GM21515 (cell line): Measurements from ENCODE around the gene ASB13.
"Not testable (repeated sequence)": the region's sequence is repeated elsewhere in the genome, so short reads cannot be mapped to it uniquely, and the experiment has no call there.

Experiments used
- ATAC-seq: cut with Tn5 transposase; IDR thresholded peaks from one replicate; pipeline ENCODE4 v1.9.1; 2021; ENCODE audit not compliant: unreplicated experiment

The ASB13 gene

DNA sequence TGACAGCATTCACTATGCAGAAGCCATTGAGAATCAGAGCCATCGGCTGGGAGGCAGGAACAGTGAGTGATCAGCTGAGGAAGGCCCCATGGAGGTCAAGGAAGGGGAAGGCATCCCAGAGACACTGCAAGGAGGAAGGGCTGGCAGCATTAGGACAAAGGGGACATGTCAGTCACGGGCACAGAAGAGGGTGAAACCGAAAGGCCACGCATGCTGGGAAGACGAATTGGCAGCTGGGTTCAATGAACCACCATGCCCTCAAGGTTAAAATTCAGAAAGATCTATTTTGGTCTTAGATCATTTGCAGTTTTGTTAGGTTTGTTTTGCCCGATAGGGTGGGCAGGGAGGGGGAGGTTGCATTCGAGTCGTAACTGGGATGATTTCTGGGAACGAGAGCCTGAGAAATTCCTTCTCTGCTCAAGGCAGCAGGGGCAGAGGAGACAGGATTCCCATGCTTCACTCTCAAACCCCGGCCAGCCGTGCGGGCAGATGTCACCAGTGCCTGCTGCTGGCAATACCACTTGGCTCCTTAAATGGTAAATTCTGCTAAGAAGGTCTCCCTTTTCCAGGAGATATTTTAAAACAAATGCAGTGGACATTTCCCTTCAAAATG, 57.7 kb downstream of the ASB13 start:
- ATAC-seq, result no peak

DNA sequence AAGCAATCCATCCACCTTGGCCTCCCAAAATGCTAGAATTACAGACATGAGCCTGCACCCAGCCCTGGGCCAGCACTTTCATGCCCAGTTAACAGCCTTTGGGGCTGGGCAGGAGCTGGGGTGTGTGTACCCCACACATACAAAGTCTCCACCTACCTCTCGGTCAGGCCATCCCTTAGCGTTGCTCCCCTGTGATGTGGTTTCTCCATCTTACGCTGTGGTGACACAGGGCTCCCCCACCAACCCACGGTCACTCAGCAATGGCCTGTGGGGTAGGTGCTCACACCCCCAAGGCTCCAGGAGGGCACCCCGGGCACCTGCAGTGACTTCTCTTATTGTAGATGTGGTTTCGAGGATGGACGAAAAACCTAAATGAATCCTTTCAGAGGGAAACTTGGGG, 58.8 kb downstream of the ASB13 start:
- no peak for ATAC-seq

DNA sequence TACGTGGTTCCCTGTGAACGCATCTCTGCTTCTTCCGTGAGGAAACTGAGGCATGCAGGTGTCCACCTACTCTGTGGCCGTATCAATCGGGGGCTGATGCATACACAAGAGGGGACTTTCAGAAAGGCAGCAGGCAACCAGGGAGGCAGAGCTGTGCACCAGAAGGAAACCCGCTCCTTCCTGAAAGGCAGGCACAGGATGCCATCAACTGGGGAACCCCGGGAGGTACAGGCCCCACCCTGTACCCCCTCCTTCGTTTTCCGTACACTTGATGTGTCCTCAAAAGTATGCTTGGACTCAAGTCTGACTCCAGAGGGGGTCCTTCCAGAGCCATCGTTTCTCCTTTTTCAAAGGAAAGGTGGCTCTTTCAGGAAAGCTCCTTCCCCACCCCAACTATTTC, 59.5 kb downstream of the ASB13 start:
- ATAC-seq, result no peak

DNA sequence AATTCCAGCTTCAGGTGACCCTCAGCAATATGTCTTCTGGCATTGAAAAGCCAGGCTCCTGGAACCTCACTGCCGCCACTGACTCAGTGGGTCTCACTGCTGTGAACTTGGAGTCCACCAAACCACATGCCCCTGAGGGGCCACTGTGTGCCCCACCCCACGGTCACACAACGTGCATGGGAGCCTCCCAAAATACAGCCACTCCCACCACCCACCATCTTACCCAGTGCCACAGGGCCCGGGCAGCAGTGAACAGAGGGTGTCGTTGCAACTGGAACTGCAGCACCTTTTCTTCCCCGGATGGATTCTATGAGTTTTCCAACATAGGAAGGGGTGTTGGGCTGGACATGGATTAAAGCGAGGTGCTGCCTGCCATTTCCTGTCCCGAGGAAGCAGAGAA, 60.1 kb downstream of the ASB13 start:
- ATAC-seq, result no peak

DNA sequence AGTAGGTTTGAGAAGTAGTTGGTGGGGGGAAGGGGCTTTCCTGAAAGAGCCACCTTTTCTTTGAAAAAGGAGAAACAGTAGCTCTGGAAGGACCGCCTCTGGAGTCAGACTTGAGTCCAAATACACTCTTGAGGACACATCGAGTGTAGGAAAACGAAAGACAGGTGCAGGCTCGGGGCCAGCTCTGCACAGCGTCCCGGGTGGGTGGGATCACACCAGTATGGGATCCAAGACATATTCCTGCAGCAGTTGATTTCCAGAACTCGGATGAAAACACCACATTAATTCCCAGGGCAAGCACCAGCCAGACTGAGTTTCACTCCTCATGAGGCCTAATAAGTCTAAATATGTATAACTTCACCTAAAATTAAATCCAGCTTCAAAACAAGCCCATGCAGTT, 61.4 kb downstream of the ASB13 start:
- no peak for ATAC-seq

DNA sequence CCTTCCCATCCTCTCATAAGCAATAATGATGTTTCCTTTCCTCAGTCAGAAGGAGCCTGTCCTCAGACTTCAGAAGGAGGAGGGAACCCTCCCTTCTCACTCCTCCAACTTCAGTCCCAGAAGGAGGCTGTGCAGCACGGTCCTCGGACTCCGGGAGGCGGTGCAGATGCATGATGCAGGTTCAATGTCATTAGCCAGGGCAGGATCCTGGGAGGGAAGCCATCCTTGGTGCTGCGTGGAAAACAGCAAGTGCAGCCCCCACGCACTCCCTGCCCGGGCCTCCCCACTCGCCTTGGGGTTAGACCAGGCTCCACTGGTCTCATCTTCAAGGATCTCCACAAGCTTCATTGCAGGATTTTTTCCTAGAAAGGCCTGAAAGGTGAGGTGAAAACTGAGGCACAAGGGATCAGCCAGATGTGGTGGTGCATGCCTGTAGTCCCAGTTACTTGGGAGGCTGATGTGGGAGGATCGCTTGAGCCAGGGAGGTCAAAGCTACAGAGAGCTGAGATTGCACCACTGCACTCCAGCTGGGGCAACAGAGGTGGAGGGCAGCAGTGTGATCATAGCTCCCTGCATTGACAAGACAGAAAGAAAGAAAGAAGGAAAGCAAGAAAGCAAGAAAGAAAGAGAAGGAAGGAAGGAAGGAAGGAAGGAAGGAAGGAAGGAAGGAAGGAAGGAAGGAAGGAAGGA, 62.0 kb downstream of the ASB13 start:
- ATAC-seq, result no peak

DNA sequence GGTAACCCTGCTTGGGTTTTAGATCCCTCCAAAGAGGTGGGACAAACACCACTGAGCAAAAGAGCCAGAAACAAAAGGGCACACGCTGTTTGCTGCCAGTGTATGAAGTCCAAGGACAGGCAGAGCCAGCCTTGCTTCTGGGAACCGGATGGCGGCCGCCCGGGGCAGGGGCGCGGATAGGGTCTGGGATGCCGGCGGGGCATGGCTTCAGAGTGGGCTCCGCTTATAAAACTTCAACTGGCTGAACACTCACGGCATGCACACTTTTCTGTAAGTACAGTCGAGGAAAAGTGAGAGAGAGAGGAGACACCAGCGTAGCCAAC, 62.6 kb downstream of the ASB13 start:
- ATAC-seq, result no peak

DNA sequence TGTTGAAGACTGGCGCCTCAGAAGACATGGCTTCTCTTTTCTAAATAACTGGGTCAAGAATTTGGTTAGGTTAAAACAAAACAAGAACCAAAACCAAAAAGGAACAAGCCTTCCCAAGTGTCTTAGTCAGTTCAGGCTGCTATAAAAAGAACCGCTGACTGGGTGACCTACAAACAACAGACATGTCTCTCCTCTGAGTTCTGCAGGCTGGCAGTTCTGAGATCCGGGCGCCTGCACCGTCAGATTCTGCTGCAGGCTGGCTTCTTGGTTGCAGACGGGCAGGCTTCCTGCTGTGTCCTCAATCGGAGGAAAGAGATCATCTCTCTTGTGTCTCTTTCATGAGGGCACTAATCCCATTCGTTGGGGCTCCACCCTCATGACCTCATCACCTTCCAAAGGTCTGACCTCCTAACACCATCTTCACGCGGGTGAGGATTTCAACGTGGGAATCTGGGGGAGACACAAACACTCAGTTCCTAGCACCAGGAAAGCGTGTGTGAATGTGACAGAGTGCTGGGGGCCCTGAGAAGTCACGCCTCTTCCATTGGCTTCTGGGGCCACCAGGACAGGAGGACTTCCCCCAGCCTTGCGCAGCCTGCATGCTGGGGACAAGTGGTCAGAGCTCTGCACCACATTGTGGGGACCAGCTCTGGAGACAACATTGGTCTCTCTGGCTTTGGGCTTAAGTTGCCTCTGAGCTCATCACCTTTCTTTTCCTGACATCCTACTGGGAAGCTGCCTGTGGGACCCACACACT, 63.1 kb downstream of the ASB13 start:
- ATAC-seq, result no peak

DNA sequence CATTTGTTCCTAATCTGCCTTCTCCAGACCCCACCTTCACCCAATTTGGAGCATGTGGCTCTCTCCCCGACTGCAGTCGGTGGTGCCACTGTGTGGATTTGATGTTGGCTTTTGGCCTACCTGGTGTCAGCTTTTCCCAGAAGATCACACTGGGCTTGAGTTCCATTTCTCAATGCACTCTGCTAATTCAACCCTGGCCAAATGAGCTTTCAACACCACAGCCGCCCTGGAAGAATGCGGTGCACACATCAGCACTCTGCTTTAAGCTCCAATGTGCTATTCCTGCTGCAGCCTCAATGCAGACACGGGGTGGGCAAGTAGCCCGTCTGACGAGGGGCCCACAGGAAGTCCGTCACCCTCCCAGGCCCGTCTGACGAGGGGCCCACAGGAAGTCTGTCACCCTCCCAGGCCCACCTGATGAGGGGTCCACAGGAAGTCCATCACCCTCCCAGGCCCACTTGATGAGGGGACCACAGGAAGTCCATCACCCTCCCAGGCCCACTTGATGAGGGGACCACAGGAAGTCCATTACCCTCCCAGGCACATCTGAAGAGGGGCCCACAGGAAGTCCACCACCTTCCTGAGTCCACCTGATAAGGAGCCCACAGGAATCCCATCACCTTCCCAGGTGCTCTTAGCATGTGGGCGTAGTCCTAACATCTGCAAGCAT, 64.4 kb downstream of the ASB13 start:
- ATAC-seq, result no peak

DNA sequence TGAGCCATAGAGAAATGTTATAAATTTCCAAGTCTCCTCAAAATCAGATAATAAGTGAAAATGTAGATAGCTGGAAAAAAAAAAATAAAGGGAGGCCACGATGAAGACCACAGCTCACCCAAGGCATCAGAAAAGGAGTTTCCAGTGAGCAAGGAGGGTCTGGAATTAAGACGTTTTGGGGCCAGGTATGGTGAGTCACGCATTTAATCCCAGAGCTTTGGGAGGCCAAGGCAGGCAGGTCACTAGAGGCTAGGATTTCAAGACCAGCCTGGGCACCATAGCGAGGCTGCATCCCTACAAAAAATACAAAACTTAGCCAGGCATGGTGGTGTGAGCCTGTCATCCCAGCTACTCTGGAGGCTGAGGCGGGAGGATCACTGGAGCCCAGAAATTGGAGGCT, 65.5 kb downstream of the ASB13 start:
- ATAC-seq, result no peak

DNA sequence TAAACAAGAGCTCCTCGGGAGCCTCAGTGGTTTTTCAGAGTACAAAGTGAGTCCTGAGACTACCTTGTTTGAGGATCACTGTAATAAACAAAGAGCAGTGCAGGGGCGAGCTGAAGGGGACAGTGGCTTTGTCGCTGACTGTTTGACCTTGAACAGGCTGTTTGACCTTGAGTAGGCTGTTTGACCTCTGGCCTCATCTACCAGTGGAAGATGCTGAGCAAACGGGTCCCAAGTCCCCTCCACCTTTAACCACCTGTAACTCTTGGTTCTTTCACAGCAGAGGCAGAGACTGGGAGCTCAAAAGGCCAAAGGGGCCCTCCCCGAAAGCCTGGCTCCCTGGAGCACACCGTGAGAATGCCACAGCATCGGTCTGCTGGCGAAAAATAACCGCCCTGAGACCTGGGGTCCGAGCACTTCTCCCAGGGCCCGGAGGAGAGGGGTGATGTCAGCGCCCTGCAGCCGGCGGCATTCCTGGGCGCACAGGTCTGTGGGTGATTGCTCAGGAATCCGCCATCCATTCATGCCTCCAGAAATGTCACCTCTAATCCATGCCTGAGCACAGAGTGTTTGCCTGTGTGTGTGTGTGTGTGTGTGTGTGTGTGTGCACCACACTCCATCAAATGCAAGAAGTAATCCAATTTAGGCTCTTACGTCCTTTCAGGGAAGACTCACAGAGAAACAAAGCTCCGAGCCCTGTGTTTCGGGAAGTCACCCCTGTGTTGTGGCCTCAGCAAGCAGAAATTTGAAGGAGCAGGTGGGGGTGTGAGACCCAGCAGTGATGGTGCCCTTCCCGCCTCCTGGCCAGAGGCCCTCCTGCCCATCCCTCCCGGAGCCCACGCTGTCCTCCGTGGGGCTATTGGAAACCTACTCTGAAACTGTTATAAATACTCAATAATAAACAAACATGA, 66.5 kb downstream of the ASB13 start:
- no peak for ATAC-seq

DNA sequence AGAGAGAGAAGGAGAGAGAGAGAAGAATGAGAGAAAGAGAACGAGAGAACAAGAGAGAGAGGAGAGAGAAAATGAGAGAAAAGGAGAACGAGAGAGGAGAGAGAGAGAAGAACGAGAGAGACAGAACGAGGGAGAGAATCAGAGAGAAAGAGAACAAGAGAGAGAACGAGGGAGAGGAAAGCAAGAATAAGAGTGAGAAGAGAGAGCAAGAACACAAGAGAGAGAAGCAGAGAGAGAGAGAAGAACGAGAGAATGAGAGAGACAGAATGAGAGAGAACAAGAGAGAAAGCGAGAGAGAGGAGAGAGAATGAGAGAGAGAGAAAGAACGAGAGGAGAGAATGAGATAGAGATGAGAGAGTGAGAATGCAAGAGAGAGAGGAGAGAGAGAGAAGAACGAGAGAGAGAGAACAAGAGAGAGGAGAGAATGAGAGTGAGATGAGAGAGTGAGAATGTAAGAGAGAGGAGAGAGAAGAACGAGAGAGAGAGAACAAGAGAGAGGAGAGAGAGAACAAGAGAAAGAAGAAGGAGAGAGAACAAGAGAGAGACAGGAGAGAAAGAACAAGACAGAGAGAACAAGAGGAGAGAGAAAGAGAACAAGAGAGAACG, 68.2 kb downstream of the ASB13 start:
- ATAC-seq, result no peak

DNA sequence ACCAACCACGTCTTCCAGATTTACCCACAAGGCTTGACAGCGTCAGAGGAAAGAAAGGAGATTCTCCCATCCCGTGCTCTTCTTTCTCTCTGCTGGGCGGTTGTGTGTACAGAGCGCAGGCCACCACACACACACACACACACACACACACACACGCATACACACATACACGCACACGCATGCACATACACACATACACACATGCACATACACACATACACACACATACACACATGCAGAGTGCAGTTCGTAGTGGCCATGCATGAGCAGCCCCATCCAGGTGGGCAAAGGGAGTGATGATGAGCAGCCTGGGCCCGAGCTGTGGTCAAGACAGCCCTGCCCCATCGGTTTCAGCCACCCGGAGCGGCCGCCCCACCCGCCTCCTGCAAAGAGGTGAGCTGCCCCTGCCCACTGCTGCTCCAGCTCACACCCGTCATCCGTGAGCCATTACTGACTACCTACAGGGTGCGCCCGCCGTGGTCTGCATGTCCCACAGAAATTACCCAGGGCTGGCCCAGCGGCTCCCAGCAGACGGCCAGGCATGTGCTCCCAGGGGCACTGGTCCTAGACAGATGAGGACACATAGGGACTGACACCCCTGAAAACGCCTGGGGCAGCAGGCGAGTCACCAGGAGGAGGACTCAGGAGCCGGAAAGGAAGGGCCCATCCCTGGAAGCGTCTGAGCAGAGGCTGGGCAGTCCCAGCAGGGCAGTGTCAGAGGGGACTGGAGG, 69.6 kb downstream of the ASB13 start:
- ATAC-seq, result no peak

DNA sequence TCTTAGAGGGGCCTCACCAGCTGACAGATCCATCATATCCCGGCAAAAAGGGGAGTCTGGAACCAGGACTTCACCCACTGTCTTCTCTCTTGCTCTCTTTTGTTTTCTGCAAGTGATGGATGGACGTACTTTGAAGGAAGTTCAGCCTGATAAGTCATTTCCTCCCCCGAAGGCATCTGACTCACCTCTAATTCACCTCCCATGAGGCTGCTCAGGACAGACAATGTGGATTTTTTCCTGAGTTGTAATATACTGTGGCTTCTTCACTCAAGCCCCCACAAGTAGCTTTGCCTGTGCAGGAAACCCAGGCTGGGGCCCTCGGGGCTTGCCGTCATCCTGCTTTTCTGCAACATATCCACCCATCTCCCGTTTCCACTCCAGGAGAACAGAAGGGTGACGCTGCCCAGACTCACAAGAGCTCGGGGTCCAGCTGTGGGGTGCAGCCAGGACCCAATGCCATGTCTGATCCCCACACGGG, 70.4 kb downstream of the ASB13 start:
- ATAC-seq, result no peak

DNA sequence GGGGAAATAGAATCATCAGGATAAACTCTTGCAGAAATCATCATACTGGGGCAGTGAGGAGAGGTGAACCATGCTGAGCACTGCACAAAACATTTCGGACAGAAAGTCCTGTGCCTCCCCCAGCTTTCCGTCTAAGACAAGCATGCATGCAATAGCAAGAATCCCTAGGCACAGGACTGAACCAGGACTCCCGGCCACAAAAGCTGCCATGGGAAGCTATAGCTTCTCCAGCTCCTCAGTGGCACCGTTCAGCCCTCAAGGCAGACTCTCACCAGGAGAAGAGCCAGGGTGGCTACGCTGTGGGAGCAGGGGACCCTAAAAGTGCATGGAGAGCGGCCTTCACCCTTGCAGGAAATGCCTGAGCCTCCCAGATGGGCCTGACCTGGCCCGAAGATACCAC, 70.8 kb downstream of the ASB13 start:
- ATAC-seq, result no peak

DNA sequence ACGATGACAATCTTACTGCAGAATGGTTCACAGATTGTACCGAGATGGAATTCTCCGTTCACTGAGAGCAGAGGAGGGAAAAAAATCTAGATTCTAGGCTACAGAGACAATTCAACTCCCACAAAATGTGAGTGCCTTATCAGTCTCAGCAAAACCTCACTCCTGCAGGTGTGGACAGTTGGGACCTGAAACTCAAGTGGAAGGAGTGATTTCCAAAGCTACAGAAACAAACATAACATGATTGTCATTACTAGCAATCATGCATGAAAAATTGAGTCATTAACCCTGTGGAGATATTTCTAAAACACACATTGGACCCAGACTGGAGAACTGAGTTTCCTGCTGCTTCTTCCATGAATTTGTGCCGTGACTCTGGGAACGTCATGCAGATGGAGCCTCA, 71.3 kb downstream of the ASB13 start:
- no peak for ATAC-seq

DNA sequence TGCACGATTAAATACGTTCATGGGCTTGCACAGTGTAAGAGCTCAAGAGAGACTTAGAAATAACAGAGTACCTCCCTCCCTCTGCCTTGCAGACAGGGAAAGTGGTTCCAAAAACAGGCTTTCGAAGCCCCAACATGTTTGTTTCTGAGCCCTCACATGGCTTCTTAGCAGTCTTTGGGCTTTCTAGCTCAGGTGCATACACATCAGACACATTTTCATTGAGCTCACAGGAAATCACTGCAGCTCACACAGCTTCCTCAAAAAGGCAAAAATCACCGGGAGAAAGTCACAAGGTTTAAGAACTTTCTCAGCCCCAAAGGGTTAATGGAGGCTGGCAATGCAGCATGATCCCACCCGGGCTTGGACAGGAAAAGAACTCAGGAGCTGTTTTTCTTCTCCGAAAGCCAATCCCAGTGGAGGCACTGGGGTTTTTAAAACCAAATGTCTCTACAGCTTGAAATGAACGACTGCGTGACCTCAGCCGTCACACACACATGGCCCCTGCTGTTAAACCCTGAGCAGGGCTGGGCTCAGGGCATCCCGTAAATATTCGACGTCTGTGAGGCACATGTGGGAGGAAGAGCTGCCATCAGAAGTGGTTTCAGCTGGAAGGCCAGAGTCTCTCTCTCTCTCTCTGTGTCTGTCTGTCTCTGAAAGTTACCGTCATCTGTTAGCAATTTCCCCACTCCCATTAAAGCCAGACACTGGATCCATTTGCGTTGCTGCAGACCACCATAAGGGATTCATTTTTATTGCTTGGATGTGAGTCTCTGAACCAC, 71.9 kb downstream of the ASB13 start:
- ATAC-seq, result no peak

DNA sequence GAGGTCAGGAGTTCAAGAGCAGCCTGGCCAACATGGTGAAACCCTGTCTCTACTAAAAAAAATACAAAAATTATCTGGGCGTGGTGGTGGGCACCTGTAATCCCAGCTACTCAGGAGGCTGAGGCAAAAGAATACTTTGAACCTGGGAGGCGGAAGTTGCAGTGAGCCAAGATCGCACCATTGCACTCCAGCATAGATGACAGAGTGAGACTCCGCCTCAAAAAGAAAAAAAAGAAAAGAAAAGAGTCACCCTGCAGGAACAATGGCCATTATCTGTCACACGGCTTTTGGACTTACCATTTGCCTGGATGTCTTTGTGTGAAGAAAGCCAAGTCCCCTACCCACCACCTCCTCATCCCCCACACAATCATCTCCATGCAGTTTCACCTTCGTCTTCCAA, 73.0 kb downstream of the ASB13 start:
- ATAC-seq, result not testable (repeated sequence)

DNA sequence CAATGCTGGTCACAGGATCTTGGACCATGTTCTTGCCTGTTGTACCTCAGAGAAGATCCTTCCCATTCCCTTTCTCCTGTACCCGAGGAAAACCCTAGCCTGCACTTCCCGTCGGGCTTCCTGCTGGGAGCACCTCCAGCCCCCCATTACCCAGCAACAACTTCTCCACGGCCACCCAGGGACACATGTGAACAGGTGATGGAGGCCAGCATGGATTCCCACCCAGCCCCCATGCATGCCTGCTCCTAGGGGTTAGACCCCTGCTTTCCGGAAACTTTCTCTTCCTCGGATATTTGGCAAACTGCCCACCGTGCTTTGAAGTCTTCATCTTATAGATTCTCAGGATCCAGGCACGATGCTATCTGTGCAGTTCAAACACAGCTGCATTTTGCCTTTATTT, 74.3 kb downstream of the ASB13 start:
- ATAC-seq, result no peak
